SW 1271 (cell line): ENCODE measurements around the gene CAPN11.
A peak's percentile ranks its signal among the peaks of the same experiment; 100 is the strongest.

ENCODE experiments used
- DNase-seq, 2 experiments: peaks; one replicate each; lab custom pipeline; 2025; lab: John Stamatoyannopoulos, UW

The CAPN11 gene

GRCh38 chr6:44211284-44211683 lies 52.7 kb downstream of the CAPN11 start:
- DNase-seq, result no peak

- no peak for DNase-seq
Observed at GRCh38 chr6:44214307-44214706, 55.7 kb downstream of the CAPN11 start.

GRCh38 chr6:44216677-44217331 lies 58.2 kb downstream of the CAPN11 start, which contains the start of gene MYMX:
Gene MYMX, plus strand, starts transcription at chr6:44216926. Its CDS starts 546 bp downstream, at chr6:44217472.
- no peak for DNase-seq

- no peak for DNase-seq
Observed at GRCh38 chr6:44217332-44218143, 58.9 kb downstream of the CAPN11 start.

GRCh38 chr6:44219053-44219814 lies 60.6 kb downstream of the CAPN11 start:
- DNase-seq, result peak; percentile 26 to 70

- no peak for DNase-seq
Observed at GRCh38 chr6:44219815-44220784, 61.5 kb downstream of the CAPN11 start.

- no peak for DNase-seq
Observed at GRCh38 chr6:44220913-44221290, 62.3 kb downstream of the CAPN11 start.

GRCh38 chr6:44221291-44221960 lies 62.8 kb downstream of the CAPN11 start:
- peak; percentile 48 to 84 for DNase-seq

GRCh38 chr6:44221961-44222335 lies 63.3 kb downstream of the CAPN11 start:
- no peak for DNase-seq

- DNase-seq, result peak in 1 of 2 experiments; percentile 70
Observed at GRCh38 chr6:44222486-44223318, 64.1 kb downstream of the CAPN11 start.

GRCh38 chr6:44223319-44224028 lies 64.9 kb downstream of the CAPN11 start, which contains the start of gene SLC29A1:
Gene SLC29A1, plus strand, starts transcription at chr6:44223595. Its CDS starts 3,719 bp downstream, at chr6:44227314.
- peak; percentile 27 to 70 for DNase-seq

GRCh38 chr6:44224029-44224964 lies 65.7 kb downstream of the CAPN11 start:
- DNase-seq, result peak in 1 of 2 experiments; percentile 61

GRCh38 chr6:44224965-44225305 lies 66.3 kb downstream of the CAPN11 start:
- no peak for DNase-seq

- DNase-seq, result no peak
Observed at GRCh38 chr6:44225579-44226325, 67.1 kb downstream of the CAPN11 start.

GRCh38 chr6:44226368-44227147 lies 67.9 kb downstream of the CAPN11 start:
- no peak for DNase-seq

GRCh38 chr6:44227148-44227793 lies 68.7 kb downstream of the CAPN11 start:
- DNase-seq, result no peak
